CD4-positive, alpha-beta T cell treated with Interleukin-15 for 4 hours (primary cell): ENCODE data around the gene LGR4.

ENCODE experiments used
- DNase-seq: peaks from one replicate; pipeline ENCODE4 v3.0.0-alpha.2; 2020; ENCODE audit warnings: low spot score

LGR4 gene

DNA sequence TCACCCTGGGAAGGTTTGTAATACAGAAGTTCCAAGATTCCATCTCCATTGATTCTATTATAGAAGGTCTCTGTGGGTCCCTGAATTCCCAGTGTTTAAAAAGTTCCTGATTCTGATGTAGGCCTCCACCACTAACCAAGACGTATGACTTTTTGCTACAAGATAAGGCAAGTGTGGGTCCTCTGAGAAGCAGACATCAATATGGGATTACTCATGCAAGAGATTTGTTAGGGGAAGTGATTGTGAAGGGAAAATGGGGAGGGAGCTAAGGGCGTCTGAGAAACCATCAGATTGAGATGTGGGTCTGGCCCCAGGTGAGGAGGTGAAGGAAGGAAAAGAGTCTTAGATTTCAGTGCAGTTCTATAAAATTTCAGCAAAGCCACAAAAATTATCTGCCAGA, 10.2 kb upstream of the LGR4 start:
- DNase-seq, result no peak

DNA sequence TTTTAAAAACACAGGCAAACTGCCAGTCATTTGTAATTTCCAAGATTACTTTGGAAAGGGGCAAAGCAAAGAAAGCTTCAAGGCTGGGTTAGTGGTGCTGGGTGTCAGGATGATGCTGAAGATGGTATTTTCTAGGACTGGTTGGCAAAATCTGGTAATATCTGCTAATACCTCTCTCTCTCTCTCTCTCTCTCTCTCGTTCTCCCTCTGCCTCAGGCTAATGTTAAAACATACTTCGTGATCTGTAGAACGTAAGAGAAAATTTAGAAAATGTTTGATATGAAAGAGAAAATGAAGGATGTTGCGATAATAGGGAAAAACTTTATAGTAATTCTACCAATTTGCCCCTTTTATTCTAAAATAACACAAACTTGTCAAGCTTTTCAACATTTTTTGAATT, 9.4 kb upstream of the LGR4 start:
- DNase-seq, result no peak

DNA sequence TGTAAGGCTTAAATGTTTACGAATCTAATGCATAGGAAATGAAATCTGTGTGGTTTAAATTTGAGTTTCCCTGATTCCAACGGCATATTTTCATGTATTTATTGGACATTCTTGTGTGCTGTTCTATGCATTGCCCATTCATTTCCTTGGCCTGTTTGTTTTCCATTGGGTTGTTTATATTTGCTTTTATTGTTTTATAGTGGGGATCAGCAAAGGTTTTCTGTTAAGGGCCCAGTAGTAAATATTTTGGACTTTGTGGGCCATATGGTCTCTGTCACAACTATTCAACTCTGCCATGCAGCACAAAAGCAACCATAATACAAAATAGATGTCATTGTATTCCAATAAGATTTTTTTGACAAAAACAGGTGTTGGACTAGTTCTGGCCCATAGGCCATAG, 5.2 kb upstream of the LGR4 start:
- DNase-seq, result no peak

DNA sequence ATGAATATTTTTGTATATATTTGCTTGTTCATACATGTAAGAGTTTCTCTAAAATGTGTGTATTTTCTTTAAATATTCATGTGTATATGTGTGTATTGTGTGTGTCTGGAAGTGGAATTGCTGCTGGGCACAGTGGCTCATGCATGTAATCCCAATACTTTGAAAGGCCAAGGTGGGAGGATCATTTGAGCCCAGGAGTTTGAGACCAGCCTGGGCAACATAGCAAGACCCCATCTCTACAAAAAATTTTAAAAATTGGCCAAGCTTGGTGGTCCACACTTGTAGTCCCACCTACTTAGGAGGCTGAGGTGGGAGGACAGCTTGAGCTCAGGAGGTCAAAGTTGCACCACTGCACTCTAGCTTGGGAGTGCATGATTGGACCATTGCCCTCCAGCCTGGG, 4.7 kb upstream of the LGR4 start:
- no peak for DNase-seq

DNA sequence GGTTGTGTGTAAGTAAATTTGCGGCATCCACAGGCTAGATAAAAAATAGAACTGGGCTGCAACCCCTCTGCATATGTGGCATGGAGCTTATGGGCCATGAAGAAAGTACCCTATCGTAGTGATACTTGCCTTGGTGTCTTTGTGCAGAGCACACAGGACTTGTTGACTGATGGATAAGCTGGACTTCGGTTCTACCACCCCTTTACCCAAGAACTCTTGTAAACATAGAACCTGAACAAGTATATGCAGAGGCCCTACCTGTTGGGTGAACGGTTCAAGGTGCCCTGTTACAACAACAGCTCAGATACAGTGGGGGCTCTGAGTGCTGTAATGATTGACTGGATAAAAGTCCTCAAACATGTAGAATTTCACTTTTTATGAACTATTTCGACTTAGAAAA, 3.0 kb upstream of the LGR4 start:
- no peak for DNase-seq

DNA sequence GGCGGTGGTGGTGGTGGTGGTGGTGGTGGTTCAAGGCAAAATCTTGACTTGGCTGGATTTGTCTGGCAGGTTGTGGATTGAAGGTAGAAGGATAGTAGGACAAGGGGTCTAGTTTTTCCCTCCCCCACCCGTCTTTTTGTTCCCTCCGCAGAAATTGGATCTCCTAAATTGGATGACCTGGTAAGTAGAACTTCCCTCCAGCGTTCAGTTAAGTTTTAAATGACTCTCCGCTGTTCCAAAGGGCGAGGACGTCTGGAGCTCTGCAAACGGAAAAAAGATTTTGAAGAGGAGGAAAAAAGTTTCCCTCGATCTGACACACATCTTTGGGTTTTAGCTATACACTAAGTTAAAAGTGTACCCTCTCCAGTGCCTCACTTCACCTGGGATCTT, 422 bp upstream of the LGR4 start:
- no peak for DNase-seq

DNA sequence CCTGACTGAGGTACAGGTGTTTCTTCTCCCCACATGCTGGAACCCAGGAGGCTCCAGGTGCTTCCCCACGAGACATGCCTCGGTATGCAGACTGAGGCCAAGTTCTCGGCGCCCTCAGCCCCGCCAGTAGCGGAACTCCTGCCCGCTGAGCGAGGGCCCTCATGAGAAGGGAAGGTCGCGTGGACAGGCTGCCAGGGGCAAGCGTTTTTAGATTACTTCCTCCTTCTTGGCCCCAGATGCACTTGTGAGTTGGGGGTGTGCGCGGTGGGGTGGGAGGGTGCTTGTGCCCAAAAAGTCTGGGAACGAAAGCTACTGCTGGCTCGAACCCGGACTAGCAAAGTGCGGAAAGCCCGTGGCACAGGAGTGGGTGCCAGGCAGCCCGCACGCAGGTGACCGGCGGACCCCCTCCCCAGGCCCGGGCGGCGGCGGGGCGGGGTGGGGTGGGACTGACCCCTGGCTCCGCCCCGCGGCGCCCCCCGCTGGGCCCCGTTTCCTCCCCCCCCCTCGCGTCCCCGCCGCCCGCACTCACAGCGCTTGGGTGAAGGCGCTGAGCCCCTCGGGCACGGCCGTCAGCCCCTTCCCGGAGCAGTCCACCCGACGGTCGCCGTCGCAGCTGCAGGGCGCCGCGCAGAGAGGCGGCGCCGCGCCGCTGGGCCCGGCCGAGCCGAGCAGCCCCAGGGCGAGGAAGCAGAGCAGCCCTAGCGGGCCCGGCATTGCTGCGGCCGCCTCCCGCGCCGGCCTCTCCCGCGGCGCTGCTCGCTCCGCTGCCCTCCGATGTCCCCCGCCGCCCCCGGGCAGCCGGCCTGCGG, 797 bp downstream of the LGR4 start:
- no peak for DNase-seq

DNA sequence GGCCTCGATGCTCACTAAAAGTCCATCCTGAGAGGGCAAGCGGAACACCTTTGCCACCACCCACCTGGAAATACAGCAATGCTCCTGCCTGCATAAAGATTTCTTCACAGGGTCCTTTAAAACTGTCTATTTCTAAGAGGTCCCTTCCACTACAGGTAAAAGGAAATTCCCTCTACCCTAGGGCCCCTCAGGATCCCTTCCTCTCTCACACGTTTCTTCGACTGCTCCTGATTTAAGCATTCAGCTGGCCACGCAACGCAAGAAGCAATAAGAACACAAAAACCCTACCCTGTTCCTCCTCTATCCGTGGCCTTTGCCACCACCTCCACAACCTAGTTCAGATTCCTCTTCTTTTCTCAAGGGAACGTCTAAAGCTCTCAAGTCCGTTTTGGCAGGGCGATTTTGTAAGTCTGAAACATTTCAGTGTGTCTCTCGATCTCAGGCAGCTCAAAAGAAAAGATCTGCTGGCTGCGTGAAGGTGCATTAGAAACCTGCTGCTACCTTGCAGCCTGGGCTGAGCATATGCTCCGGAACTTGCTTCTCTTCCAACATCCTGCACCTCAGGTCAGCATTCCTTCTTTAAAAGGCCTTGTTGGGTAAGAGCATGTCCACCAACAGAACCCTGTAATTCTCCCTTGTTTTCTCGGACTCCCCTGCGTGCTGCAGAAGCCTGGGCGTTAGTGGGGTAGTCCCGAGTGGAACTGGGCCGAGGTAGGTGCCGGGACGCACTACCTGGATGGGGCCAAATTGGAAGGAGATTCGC, 1.6 kb downstream of the LGR4 start:
- no peak for DNase-seq

DNA sequence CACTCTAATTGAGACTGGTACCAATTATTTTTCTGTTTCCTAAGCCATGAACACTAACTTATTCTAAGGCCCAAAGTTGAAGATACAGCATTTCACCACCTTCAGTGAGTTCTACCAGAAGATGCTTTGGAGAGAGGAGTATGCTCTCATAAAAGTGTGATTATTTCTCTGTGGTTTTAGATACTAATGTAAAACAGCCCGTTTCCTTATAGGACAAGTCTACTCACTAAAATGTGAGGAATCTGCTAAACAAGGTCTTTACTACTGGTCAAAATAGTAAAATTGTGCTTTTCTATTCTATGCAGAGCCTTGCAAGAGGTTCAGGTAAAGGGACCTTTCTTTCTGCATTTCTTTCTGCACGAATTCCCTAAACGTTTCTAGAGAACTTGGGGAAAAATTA, 2.4 kb downstream of the LGR4 start:
- DNase-seq, result no peak

DNA sequence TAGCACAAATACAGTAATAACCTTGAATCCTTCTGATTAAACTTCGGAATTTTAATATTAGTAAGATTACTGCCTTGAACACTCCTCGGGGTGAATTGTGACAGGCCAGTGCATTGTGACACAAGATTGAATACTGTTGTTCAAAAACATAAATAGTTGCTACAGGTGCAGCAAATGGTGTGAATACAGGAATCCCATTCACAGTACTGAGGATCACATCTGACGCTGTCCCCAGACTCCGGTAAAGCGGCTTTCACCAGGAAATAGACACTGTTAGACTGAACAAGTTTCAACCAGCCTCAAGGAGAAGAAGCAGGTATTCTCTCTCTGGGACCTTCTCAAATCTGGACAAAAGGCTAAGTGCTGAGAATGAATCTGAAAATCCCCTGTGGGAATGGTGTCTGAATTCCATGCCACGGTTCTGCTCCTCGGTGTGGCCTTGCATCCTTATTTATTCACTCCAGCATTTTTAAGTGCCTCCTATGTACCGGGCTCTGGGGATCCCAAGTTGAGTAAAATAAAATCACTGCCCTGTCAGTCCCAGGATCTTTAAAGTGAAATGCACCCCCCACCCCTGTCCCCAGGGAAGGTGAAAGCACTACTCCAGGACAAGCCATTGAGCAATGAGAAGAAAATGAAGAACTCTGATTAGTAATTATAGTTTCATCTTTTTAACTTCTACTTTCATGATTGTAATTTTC, 3.4 kb downstream of the LGR4 start:
- DNase-seq, result no peak

DNA sequence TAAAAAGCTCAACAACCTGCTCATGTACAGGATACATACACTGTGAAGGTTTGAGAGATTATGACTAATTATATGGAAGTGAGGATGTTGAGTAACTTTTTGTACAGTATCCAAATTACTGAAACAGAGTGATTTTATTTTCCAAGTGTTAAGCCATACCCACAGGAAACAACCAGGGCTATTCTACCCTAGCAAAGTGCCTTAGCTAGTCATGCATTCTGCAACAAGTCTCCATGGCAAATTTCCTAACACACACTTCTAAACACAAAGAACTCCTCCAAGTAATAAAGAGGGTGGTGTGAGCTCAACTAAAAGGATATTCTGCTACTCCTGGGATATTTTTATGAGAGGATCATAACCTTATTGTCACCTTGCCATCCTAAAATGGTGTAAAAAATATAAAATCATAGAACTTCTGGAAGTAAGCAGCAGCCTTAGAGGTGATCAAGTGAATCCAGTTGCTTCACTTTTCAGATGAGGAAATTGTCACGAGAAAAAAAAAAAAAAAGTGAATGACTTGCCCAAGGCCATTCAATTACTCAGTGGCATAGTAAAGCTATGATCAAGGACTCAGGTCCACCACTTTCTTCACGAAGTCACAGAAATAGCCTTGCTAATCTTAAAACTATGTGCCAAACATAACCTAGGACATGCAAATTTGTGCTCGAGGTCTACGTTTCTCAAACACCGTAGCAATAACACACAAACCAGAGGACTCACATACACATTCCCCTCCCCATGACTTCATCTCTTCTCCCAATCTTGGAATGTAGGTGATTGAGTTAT, 4.2 kb downstream of the LGR4 start:
- no peak for DNase-seq

DNA sequence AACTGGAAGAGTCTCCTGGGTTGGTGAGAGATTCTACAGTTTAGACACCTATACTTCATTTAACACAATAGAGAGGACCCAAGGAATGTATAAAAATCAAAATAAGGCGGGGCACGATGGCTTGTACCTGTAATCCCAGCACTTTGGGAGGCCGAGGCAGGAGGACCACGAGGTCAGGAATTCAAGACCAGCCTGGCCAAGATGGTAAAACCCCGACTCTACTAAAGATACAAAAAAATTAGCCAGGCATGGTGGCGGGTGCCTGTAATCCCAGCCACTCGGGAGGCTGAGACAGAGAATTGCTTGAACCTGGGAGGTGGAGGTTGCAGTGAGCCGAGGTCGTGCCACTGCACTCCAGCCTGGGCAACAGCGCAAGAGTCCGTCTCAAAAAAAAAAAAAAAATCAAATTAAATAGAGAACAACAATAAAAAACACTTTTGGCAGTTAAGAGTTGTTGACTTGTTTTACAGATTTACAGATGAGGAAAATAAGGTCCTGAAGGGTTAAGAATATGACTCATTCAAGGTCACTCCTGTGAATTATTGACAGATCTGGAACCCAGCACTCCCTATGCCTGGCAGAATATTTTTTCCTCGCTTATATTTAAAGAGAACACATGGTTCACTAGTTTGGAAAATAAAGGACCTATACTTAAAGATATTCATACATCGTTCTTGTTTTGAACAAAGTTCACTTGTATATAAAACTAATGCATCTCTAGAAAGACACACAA, 5.2 kb downstream of the LGR4 start:
- no peak for DNase-seq

DNA sequence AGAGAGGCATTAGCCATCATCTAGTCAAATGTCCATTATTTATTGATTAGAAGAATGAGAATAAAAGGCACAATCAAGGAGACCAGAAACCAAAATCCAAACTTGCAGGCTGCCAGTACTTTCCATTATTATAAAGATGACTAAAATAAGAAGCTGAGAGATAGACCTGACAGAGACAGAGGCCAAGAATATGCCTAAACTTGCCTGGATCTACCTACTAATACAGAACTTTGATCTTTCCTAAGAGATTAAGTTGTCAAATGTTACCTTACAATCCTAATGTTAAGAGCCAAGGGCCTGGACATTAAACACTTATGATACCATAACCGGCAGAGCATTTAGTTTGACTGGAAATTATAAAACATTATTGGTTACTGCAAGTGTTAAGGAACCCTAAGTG, 6.2 kb downstream of the LGR4 start:
- no peak for DNase-seq

DNA sequence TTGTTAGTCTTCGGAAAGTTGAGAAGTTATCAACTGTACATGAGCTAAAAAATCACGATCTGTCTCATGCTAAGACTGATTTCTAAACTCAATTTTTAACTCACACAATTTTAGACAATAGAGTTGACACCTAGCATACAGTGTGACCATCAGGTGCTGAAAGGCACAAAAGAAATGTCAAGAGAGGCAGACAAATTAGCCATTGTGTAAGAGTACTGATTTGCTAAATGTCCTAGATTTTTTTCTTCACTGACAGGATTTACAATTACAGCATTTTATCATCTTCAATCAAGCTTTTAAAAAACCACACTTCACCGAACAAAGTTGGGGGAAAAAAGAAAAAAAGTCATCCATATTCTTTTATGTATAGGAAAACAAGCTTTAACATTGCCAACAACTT, 7.0 kb downstream of the LGR4 start:
- no peak for DNase-seq

DNA sequence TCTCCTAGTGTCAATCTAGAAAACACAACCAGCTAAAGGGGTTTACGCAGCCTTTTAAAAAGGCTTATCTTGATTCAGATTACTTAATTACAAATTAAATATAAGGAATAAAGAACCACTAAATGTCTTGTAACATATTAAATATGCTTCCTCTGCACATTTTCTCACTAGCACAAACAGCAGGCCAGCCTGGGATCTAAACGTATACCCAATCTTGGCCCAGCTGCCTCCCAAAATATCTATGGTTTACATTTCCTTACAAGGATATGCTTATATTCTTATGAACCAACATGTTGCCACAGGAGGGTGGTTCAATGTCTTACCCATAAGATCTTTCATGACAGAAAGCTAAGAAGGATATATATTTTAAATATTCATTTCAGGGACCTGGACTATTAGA, 7.7 kb downstream of the LGR4 start:
- no peak for DNase-seq

DNA sequence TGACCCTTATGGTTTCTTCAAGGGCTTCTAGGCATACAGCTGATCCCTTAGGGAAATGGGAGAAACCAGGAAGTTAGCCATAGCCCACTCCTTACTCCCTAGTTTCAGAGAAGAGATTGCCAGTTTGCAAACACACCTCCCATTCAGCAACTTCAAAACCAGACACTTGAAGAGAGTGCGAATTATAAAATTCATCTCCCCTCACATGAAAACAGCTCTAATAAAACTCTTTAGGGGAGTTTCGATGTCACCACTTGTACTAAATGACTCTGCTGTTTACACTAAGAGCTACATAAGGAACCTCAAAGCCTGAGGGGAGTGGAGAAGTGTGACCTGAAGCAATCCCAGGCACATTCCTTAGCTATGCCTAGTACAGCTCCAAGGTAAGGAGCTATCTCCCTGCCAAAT, 8.3 kb downstream of the LGR4 start:
- DNase-seq, result no peak

DNA sequence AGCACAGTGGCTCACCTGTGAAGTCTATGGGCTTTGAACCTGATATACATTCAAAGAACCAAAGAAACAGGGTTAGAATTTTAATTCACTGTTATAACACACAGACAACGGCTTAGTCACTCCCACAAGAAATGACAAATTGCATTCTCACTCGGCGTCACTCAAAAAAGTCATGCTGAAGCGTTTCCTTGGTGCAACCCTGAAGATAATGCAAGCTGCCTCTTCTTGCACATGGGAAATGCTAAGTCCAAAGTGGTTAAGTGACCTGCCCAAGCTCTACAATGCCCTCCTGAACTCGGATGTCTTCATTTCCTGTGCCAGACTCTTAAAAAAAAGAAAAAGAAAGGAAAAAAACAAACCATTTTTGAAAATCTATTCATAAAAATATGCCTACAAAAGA, 10.0 kb downstream of the LGR4 start:
- DNase-seq, result no peak

DNA sequence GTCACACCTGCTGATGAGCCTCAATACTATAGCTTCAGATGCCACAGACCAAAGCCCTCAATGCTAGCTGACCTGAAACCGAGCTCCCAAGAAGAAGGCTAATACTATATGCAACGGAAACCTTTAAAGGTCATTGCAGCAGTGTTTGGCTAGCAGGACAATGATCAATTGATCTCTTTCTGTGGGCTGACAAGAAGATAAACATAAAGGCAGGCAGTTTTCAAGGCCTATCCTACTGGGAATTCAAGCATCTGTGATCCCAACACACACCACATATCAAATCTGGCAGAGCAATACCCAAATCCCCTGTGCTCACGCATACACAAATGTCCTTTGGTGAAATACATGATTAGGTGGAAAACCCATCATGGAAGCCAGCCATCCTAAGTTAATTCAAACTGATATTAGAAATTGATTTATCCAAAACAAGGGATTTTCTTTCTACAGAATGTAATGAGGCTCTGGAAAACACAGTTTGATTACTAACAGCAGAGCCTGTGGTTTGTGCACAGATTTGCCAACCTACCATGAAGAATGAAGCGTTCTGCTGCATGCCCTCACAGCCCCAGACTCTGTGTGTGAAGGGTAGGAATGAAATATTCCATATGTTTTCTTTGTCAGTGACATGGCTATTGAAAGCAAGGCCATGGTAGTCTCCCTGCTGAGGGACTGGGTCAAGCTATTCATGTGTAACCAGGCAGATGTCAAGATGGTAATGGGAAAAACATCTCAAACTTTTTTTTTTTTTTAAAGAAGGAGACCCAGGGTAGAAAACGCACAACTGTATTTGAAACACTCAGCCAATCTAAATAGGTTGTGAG, 12.2 kb downstream of the LGR4 start:
- no peak for DNase-seq

DNA sequence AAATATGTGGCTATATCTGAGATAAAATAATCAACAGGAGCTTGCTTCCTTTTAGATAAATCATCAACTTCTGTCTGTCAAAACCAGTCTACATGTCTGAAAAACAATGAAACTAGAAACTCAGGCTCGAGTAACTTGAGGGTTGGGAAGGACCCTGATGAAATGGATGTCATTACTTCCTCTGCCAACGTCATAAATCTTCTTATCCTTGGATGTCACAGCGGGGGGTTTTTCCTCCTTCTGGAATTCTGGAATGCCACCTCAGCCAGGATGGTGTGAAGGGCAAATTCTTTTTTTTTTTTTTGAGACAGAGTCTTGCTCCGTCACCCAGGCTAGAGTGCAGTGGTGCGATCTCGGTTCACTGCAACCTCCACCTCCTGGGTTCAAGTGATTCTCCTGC, 13.4 kb downstream of the LGR4 start:
- DNase-seq, result no peak

DNA sequence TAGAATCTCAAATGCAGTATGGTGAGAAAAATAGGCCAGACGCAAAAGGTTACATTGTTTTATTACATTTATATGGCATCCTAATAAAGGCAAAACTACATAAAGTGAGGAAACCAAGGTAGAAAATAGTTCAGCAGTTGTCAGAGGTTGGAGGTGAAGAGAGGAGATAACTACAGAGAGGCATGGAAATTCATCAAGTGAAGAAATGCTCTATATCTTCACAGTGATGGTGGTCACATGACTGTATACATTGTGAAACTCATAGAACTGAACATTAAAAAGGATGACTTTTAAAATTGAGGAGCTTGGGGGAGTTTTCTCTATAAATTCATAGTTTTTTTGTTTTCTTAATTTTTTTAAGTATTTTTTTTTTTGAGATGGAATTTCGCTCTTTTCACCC, 14.4 kb downstream of the LGR4 start:
- DNase-seq, result no peak

DNA sequence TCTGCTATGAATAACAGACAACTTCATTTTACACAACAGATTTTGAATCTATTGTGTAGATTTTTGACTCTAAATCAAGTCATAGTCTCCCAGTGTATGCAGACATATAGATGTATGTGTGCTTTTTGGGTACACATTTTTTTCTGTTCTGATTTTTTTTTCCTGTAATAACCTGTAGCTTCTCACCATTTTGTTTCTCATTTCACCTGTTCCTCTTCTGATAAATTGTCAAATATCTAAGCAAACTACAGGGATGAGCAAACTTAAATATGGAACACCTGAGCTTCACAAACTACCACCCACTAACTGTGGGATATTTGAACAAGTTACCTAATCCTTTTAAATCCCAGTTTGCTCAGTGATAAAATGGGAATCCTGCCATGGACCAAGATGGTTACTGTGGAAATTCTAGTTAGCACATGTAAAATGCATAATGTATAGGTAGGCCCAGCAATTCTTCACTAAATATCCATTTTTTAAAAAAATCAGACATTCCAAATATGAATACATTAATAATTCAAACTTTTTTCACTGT, 15.7 kb downstream of the LGR4 start:
- DNase-seq, result no peak
